COR-L47 (cell line): ENCODE data around the gene CRMP1.

Experiments used
- DNase-seq: peaks from one replicate; lab custom pipeline; 2025; lab: John Stamatoyannopoulos, UW

The CRMP1 gene

GRCh38 chr4:5893004-5893580, at the start of gene CRMP1:
TSS of gene CRMP1 (minus strand) at chr4:5893086. CDS start at chr4:5892969, 117 bp downstream.
- DNase-seq, result peak; percentile 81

- no peak for DNase-seq
These were observed 48.7 kb upstream of the CRMP1 start for GRCh38 chr4:5941601-5942000.

DNA sequence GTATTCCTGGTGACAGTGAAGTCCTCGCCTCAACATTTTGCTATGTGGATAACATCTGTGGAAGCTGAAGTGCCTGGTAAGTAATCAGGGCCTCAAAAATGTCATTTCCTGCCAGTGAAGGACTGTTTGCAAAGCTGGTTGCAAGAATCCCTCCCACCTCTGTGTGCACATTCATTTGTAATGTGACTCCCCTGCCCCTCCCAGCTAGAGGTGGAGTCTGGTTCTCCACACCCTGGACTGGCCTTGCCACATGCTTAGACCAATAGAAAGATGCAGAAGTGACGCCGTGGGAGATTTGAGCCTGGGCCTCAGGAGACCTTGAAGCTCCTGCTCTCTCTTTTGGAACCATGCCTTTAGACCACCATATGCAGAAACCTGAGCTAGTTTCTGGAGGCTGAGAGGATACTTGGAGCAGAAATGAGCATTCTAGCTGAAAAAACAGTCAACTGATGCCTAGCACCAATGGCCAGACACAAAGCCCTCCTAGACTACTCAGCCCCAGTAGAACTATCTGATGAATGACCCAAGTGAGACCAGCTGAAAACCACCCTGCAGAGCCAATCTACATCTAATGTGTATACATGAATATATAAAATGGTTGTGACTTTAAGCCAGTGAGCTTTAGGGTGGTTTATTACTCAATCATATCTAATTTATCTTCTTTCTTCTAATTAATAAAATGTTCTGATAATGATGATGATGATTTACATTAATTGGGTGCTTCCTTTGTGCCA, 47.8 kb upstream of the CRMP1 start:
- no peak for DNase-seq

DNA sequence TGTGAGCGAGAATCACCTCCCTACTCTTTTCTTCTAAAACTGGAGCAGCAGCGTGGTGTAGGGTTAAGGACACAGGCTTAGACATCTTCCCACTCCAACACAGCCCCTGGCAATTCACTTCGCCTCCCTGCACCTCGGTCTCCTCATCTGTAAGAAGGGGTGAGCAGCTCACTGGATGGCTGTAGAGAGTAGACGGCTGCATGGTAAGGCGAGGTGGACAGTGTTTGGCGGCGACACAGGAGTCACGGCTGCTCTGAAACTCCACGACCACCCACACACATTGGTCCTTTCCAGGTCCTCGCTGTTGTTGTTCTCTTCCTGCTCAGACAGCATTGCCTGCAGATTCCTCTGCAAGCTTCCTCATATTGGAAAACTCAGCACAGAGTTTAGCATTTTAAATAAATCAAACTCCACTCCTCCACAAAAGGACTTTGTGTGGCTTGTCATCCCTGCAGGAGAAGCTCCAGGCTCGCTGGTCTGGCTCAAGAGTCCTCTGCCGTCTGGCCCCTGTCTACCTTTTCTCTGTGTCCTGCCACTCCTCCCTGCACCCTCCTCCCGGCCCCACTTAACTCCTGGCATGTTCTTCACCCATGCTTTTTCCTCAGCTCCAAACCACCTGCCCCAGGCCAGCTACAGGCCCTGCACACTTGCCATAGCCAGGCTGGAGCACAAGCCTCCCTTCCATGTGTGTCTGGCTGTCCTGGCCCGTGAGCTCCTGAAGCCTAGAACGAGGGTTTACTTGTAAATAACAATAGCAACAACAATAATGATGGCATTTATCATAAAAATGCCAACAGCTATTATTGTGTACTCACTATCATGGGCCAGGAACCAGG, 41.3 kb upstream of the CRMP1 start:
- DNase-seq, result no peak

- peak; percentile 82 for DNase-seq
These were observed 40.2 kb upstream of the CRMP1 start for GRCh38 chr4:5933116-5933515.

GRCh38 chr4:5932035-5932568, 39.2 kb upstream of the CRMP1 start:
- peak; percentile 85 for DNase-seq

GRCh38 chr4:5931526-5931925, 38.6 kb upstream of the CRMP1 start:
- peak; percentile 64 for DNase-seq

GRCh38 chr4:5930876-5931275, 38.0 kb upstream of the CRMP1 start:
- DNase-seq, result no peak

- no peak for DNase-seq
These were observed 37.6 kb upstream of the CRMP1 start for GRCh38 chr4:5930456-5930855.

DNA sequence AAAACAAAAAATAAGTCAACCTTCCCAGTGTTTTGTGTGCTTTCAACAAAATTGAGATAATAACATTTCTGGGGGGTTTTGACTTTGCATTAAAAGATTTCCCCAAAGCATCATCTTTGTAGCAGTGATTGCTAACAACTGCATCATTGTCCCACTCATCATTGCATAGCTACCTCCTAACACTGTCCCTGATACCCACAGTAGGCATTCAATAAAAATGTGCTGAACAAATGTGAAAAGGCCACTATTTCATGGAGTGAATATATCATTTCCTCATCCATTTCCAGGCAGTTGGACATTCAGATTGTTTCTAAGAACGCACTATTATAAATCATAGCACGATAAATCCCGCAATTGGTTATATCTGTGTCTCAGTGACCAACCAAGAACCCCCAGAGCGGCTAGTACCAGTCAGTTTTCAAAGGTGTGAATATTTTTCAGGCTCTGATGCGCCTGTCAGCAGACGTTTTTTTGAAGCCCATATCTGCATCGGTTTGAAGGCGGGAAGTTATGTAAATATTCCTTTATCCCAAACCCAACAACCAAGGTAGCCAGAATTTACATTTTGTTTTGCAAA, 36.0 kb upstream of the CRMP1 start:
- no peak for DNase-seq

GRCh38 chr4:5928274-5928673, 35.4 kb upstream of the CRMP1 start:
- no peak for DNase-seq

- DNase-seq, result no peak
These were observed 34.9 kb upstream of the CRMP1 start for GRCh38 chr4:5927747-5928146.

DNA sequence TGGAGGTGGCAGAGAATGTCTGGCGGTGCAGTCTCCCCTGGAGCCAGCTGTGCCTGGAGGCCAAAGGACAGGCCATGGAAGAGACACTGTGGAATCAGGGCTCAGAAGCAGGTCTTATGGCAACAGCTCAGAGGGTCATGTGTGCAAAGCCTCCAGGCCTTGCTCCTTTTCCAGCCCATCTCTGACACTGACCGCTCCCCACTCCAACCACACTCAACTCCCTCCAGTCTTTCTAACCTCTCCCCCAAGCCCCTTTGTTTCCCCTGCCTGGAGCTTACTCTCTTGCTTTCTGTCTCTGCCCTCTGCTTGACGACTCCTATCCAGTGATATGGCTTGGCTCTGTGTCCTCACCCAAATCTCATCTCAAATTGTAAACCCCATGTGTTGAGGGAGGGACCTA, 34.2 kb upstream of the CRMP1 start:
- no peak for DNase-seq

GRCh38 chr4:5926598-5926997, 33.7 kb upstream of the CRMP1 start:
- no peak for DNase-seq

GRCh38 chr4:5925419-5926200, 32.7 kb upstream of the CRMP1 start:
- no peak for DNase-seq

DNA sequence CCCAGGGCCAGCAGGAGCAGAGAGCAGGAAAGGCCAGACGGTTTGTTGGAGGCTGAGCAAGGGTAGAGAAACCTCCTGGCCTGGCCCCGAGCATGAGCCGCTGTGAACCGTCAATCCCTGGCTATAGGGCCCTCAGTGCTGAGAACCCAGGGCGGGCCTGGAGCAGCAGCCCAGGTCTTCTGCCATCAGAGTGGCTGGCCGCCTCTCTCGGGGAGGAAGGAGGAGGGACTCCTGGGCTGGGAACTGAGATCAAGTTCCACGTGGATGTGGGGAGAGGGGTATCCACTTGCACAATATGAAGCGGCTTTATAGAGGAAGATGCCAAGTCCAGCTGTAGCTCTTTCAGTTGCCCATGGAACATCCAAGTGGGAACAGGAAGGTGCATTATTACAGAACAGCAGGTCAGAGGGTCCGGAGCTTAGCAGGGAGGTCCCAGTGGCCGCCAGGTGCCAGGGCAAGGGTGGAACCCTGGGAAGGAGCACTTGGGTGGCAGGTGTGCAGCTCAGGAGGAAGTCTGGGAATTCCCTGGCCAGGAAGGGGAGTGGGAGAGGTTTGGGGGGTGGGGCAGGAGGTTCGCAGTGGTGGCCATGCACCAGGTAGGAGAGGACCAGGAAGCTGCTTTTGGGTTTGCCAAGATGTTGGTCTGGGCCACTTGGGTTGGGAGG, 31.7 kb upstream of the CRMP1 start:
- no peak for DNase-seq

DNA sequence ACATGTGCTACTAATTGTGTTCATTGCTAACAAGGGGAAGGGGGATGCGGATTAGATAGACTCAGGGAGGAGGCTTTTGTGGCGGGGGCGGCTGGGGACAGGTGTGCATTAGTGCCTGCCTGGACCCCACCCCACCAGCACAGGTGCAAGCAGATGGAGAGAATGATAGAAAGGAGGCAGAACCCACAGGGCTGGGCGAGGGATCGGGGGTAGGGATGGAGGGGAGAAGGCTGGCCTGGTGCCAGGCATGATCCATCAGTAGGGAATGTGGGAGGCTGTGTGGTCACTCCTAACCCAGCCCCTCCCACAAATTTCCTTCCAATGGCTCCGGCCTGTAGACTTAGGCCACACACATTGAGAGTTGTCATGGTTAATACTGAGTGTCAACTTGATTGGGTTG, 30.5 kb upstream of the CRMP1 start:
- DNase-seq, result no peak

- no peak for DNase-seq
These were observed 29.7 kb upstream of the CRMP1 start for GRCh38 chr4:5922556-5922955.

GRCh38 chr4:5921981-5922380, 29.1 kb upstream of the CRMP1 start:
- no peak for DNase-seq

DNA sequence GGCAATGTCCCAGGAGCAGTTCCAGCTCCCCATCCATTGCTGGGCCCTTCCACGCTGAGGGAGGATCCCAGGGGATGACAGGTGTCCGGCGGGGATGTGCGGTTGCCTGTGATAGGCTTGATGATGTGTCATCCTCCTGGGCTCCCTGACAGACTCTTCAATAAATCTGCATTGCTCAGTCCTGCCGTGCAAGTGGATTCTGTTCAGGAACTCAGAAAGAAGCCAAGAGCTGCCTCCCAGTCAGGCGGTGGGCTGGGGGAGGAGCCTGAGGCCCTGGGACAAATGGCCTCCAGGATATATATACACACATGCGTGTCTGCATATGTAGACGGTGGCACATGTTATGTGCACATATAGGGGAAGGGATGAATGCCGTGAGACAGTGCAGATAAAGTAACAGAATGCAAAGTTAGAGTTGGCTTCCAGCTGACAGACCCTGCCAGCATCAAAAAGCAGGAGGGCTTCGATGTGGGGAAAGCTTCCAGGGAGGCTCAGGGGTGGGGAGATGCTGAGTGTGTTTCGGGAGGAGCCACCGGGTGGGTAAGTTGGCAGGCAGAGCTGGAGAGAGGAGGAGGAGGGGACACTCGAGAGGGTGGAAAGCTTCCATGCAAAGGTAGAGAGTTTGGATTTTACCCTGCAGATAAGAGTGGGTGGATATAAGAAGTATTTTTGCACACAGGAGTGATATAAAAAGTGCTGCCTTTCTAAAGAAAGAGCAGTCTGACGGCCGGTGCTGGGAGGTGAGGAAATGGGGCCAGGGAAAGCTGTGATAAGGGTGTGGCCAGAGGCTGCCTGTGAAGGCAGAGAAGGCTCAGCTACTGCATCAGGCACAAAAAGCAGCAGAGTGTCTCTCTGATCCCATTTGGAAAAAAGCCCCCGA, 28.5 kb upstream of the CRMP1 start:
- no peak for DNase-seq
